OCI-LY1 (cell line): ENCODE results near the gene FOXN3.
A peak's percentile ranks its signal among the peaks of the same experiment; 100 is the strongest.

Source experiments
- H2AFZ ChIP-seq: fragments of 200-600 bp; sonication (generic), shearing (Covaris generic); 2 replicates; pipeline ENCODE4 v1.6.0; 2014; ENCODE audit warnings: antibody characterized with exemption, mild to moderate bottlenecking, low read length
- H3F3A ChIP-seq: fragments of 200-600 bp; sonication (generic), shearing (Covaris generic); 2 replicates; pipeline ENCODE4 v1.6.0; 2014; ENCODE audit warnings: mild to moderate bottlenecking, antibody characterized with exemption, low read length, moderate library complexity; ENCODE audit not compliant: insufficient read depth
- H3K27ac ChIP-seq: fragments of 200-600 bp; sonication (generic); 2 replicates; pipeline ENCODE4 v1.5.1; 2014; ENCODE audit warnings: low read length, mixed run types, mild to moderate bottlenecking, low read depth; ENCODE audit not compliant: poor library complexity, severe bottlenecking
- H3K27me3 ChIP-seq: fragments of 200-600 bp; sonication (generic); 2 replicates; pipeline ENCODE4 v1.6.0; 2014; ENCODE audit warnings: antibody characterized with exemption, mild to moderate bottlenecking, low read length, moderate library complexity; ENCODE audit not compliant: insufficient read depth
- H3K36me3 ChIP-seq: fragments of 200-600 bp; sonication (generic); 2 replicates; pipeline ENCODE4 v1.6.1; 2014; ENCODE audit warnings: mild to moderate bottlenecking, antibody characterized with exemption, low read length, moderate library complexity, mixed read lengths; ENCODE audit not compliant: insufficient read depth
- H3K4me1 ChIP-seq: fragments of 200-600 bp; sonication (generic); 2 replicates; pipeline ENCODE4 v1.5.1; 2014; ENCODE audit warnings: mild to moderate bottlenecking, low read length, moderate library complexity; ENCODE audit not compliant: insufficient read depth, severe bottlenecking
- H3K4me2 ChIP-seq: fragments of 200-600 bp; sonication (generic), shearing (Covaris generic); 2 replicates; pipeline ENCODE4 v1.6.1; 2014; ENCODE audit warnings: low read length
- H3K4me3 ChIP-seq: fragments of 200-600 bp; sonication (generic); 2 replicates; pipeline ENCODE4 v1.5.1; 2014; ENCODE audit warnings: low read length, low read depth, mild to moderate bottlenecking, mixed read lengths; ENCODE audit not compliant: poor library complexity, severe bottlenecking
- H3K79me2 ChIP-seq: fragments of 200-600 bp; shearing (Covaris generic); 2 replicates; pipeline ENCODE4 v1.6.1; 2016; ENCODE audit warnings: mixed run types, low read length, mixed read lengths; ENCODE audit not compliant: insufficient read depth
- H3K9ac ChIP-seq: fragments of 200-600 bp; sonication (generic), shearing (Covaris generic); 2 replicates; pipeline ENCODE4 v1.6.1; 2014; ENCODE audit warnings: mild to moderate bottlenecking, low read length, mixed read lengths
- H3K9me2 ChIP-seq: fragments of 200-600 bp; sonication (generic), shearing (Covaris generic); 2 replicates; pipeline ENCODE4 v1.6.1; 2014; ENCODE audit warnings: low read depth, mild to moderate bottlenecking, low read length, mixed read lengths
- H3K9me3 ChIP-seq: fragments of 200-600 bp; shearing (Covaris generic); 2 replicates; pipeline ENCODE4 v1.6.1; 2014; ENCODE audit warnings: low read length, mixed read lengths
- H4K20me1 ChIP-seq: fragments of 200-600 bp; sonication (generic), shearing (Covaris generic); 2 replicates; pipeline ENCODE4 v1.6.0; 2016; ENCODE audit warnings: mild to moderate bottlenecking, low read length; ENCODE audit not compliant: insufficient read depth
- EZH2 ChIP-seq: fragments of 200-600 bp; sonication (generic), shearing (Covaris generic); IDR thresholded peaks from 2 replicates; pipeline ENCODE4 v1.8.0; 2017; ENCODE audit warnings: borderline replicate concordance, mixed run types, mild to moderate bottlenecking, antibody characterized with exemption, low read length, moderate library complexity, mixed read lengths
- TF ChIP-seq, protein P1 (sequence below): fragments of 200-600 bp; sonication (generic), shearing (Covaris generic); IDR thresholded peaks from 2 replicates; pipeline ENCODE4 v1.5.1; 2017; ENCODE audit warnings: mild to moderate bottlenecking, antibody characterized with exemption, low read length, moderate library complexity, mixed read lengths

FOXN3 gene

DNA sequence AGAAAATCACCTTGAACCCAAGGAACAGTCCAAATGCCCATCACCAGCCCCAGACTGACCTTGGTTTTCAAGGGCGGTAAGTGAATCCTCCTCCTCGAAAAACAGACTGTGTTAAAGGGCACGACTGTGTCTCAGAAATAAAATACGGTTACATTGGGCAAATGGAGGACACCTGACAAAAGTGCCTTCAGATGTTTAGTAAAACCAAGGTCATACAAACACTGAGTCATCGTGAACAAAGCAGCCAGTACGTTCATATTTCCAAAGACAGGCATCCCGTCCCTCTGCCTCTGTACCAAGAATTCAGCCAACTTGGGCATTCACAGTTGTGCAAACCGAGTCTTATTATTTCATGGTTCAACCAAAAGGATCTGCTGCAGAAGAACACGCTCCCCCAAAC is 25.9 kb downstream of the FOXN3 start:
- Histone ChIP-seq H3K9me3 (no peaks in the 10 kb centered on the region), H3K4me2 (no peak overlapping the region), H3K4me1 (peaks cover 39% of the 10 kb centered on the region), H3K36me3 (no peaks in the 10 kb centered on the region), H3K79me2 (peaks cover 30% of the 10 kb centered on the region), H3K9me2 (no peaks in the 10 kb centered on the region), H3K27ac (no peak overlapping the region), H3K27me3 (no peaks in the 10 kb centered on the region), H3F3A (no peaks in the 10 kb centered on the region), H4K20me1 (no peaks in the 10 kb centered on the region), H2AFZ (no peak overlapping the region), H3K4me3 (no peak overlapping the region), H3K9ac (no peak overlapping the region)
- TF ChIP-seq, protein P1, sequence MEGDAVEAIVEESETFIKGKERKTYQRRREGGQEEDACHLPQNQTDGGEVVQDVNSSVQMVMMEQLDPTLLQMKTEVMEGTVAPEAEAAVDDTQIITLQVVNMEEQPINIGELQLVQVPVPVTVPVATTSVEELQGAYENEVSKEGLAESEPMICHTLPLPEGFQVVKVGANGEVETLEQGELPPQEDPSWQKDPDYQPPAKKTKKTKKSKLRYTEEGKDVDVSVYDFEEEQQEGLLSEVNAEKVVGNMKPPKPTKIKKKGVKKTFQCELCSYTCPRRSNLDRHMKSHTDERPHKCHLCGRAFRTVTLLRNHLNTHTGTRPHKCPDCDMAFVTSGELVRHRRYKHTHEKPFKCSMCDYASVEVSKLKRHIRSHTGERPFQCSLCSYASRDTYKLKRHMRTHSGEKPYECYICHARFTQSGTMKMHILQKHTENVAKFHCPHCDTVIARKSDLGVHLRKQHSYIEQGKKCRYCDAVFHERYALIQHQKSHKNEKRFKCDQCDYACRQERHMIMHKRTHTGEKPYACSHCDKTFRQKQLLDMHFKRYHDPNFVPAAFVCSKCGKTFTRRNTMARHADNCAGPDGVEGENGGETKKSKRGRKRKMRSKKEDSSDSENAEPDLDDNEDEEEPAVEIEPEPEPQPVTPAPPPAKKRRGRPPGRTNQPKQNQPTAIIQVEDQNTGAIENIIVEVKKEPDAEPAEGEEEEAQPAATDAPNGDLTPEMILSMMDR, result no peak
- TF ChIP-seq EZH2, result no peak

DNA sequence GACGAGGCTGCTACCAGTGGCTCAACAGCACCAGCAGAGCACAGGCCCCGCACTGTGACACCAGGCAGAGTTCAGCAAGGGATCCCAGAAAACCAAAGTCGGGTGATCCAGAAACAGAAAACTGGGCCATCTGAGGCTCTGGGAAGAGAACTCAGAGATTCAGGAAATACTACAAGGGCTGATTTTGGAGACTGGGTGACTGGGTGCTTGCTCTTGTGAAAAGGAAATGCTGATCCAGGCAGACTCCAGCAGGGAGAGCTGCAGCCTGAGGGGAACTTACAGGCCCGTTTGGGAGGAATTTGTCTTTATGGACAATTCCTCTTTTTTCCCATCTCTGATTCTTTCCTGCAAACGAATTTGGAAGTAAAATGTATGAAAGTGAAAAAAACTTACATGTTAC is 28.2 kb downstream of the FOXN3 start:
- Histone ChIP-seq H3K9ac (no peak overlapping the region), H3K9me2 (no peaks in the 10 kb centered on the region), H3K4me1 (peaks cover 61% of the 10 kb centered on the region), H3K4me3 (no peak overlapping the region), H3F3A (no peaks in the 10 kb centered on the region), H3K36me3 (no peaks in the 10 kb centered on the region), H3K79me2 (peaks cover 12% of the 10 kb centered on the region; the same call in 1 of the 2 replicates), H3K4me2 (no peak overlapping the region), H2AFZ (no peak overlapping the region), H4K20me1 (no peaks in the 10 kb centered on the region), H3K9me3 (no peaks in the 10 kb centered on the region), H3K27ac (peak overlapping the region; percentile 13), H3K27me3 (no peaks in the 10 kb centered on the region)
- TF ChIP-seq, protein P1, result no peak
- TF ChIP-seq EZH2, result no peak

DNA sequence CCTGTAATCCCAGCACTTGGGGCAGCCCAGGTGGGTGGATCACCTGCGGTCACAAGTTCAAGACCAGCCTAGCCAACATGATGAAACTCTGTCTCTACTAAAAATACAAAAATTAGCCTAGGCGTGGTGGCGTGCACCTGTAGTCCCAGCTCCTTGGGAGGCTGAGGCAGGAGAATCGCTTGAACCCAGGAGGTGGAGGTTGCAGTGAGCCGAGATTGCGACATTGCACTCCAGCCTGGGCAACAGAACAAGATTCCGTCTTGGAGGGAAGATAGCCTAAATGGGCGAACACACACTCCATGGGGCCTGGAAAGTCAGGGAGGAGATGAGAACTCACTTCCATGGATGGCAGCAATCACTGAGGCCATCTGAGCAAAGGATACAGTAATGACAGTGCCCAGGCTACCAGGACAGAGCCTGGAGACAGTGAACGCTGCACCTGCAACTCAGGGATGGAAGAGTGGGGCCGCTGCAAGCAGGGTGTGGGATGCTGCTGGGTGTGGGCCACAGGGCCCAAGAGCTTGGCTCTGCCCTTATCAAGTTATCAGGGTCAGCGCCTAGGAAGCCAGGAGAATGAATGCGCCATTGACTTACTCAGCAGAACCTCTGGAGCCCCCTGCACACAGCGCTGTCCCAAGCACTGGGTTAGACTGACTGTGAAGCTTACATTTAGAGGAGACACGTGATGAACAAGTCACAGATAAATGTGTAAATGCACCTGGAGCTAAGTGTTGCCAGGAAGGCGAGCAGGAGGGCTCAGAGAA is 28.9 kb downstream of the FOXN3 start:
- peaks cover 8% of the 10 kb centered on the region for H3K79me2 ChIP-seq
- H2AFZ ChIP-seq, result no peak overlapping the region
- H3K4me2 ChIP-seq, result no peak overlapping the region
- no peak for TF ChIP-seq EZH2
- TF ChIP-seq, protein P1, result no peak
- no peaks in the 10 kb centered on the region for H3K36me3 ChIP-seq
- peak overlapping the region; percentile 13 for H3K27ac ChIP-seq
- H3K9ac ChIP-seq, result no peak overlapping the region
- no peaks in the 10 kb centered on the region for H3K27me3 ChIP-seq
- H3F3A ChIP-seq, result no peaks in the 10 kb centered on the region
- no peak overlapping the region for H3K4me3 ChIP-seq
- H3K4me1 ChIP-seq, result peaks cover 61% of the 10 kb centered on the region
- H4K20me1 ChIP-seq, result no peaks in the 10 kb centered on the region
- H3K9me3 ChIP-seq, result no peaks in the 10 kb centered on the region
- H3K9me2 ChIP-seq, result no peaks in the 10 kb centered on the region
